Subcutaneous adipose tissue (tissue), 4 donors: ENCODE measurements around the gene ADAM19. TPM values are rescaled to one million over a fixed set of nuclear protein-coding genes. Genes with fewer than 3 reads are reported as not detected.

Experiments
- total RNA-seq, 4 donors: library from RNA; depleted of rRNA; stranded (reverse); fragments of >200 nt; gene quantifications; one replicate each; pipeline ENCODE4 v1.1.0, GENCODE V29; 2016
- TF ChIP-seq, protein P1 (sequence below): fragments of 450-650 bp; IDR thresholded peaks from one replicate; pipeline ENCODE4 v1.5.1; 2016; ENCODE audit warnings: low read depth, mild to moderate bottlenecking, control low read depth, antibody characterized with exemption, moderate library complexity

Gene ADAM19
- total RNA-seq, 4 donors from 2014 or later: 1.4 to 2.9 (median 2.2) TPM

DNA sequence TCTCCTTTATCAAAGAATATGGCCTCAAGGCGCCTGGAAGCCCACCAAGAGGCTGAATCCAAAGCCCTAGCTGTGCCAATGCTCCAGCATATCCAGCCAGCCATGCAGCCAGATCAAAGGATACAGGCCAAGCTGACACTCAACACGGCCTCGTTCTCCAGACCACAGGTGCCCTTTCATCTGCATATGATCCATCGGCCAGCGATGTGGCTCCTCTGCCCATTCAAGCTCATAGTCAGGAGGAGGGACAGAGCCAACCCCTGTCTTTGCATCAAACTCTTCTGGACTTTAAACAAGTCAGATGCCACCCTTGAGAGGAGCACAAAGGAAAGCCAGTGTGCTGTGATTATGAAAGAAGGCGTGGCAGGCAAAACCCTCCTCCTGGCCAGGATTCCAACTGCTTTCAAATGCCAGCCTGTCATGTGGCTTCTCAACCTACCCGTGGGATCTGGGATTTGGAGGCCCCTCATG, 42.5 kb downstream of the ADAM19 start:
- TF ChIP-seq, protein P1, sequence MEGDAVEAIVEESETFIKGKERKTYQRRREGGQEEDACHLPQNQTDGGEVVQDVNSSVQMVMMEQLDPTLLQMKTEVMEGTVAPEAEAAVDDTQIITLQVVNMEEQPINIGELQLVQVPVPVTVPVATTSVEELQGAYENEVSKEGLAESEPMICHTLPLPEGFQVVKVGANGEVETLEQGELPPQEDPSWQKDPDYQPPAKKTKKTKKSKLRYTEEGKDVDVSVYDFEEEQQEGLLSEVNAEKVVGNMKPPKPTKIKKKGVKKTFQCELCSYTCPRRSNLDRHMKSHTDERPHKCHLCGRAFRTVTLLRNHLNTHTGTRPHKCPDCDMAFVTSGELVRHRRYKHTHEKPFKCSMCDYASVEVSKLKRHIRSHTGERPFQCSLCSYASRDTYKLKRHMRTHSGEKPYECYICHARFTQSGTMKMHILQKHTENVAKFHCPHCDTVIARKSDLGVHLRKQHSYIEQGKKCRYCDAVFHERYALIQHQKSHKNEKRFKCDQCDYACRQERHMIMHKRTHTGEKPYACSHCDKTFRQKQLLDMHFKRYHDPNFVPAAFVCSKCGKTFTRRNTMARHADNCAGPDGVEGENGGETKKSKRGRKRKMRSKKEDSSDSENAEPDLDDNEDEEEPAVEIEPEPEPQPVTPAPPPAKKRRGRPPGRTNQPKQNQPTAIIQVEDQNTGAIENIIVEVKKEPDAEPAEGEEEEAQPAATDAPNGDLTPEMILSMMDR: no peak

DNA sequence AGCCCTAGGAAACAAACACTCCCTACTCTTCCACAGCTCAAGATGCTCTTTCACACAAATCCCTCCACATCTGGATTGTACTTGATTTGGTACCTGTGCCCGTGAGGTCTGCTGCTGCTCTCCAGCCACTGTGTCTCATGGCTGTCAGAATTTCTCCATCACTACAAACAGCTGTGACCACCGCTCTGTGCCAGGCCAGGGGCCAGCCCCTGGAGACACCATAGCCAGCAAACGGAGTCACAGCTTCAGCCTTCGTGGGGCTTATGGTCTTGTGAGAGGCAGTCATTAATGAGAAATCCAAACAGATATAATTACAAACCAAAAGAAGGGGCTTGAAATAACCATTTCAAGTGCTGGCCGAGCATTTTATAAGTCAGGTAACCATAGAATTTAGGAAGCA, 43.6 kb downstream of the ADAM19 start:
- TF ChIP-seq, protein P1: no peak

DNA sequence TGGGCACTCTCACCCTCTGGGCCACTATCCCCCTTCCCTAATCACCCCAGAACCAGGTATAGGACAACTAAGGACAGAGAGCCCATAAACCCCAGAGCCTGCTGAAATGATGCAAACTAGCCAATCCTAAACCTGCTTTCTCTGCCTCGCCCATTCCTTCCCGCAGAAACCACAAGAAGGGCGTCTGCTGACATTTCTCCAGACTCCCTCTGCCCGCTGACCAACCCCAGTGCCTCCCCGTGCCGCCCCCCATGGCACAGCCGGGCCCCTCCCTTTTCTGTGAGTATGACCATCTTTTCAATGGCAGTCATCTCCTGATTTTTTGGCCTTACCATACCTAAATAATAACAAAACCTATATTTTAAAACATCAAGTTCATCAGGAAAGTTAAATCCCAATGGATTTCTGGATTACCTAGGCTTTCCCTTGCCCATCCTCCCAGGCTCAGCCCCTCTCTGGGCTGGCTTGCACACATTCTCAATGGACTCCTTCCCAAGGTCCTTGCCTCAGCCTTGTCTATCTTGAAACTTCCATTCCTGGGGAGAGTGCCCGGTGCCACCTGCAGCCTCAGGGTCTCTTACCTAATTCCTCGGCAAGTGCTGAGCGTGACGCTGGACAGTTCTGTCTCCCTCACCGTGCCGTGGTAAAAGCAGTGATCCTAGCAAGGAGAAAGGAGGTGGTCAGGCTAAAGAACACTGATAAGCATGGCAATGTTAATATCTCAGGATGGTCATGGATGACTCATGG, 45.2 kb downstream of the ADAM19 start:
- TF ChIP-seq, protein P1: no peak

DNA sequence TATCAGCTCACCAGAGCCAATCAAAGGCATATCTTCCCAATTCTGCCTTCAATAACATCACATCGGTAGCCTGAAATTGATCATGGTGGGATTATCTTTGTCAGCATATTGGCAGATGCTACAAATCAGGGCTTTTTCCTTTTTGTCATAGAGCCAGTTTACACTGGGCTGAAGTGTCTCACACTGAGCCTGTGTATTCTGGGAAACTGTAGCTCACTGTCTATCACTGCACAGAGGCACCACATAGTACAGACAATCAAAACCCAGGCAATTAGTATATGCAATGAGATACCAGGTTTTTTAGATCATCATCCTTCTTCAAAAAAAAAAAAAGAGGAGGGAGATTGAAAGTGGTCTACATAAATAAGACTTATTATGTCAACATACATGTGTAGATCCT, 46.6 kb downstream of the ADAM19 start:
- TF ChIP-seq, protein P1: no peak

DNA sequence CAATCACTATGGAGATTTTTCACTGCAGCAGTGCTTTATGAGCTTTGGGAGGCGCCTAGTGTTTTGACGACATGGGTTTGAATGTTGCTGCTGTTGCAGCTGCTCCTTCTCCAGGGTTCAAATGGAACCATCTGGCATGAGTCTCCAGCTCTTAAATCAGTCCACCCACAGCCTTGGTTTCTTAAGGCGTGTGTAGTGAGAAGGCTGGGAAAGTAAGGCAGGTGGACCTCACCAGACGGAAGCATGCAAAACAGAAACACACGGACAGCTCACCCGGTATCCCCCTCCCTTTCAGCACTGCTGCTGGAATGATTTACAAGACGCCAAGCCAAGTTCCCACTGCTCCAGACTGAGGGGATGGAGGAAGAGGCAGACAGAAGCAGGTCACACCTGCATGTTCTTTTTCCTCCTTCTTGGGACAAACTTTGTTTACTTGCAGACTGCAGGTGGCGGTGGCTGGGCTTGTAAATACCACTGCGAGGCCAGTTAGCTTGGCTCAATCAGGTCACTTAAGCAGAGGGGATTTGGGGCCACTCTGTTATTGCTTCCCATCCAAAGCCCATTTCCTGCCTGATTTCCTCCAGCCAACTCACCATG, 47.4 kb downstream of the ADAM19 start:
- TF ChIP-seq, protein P1: no peak

DNA sequence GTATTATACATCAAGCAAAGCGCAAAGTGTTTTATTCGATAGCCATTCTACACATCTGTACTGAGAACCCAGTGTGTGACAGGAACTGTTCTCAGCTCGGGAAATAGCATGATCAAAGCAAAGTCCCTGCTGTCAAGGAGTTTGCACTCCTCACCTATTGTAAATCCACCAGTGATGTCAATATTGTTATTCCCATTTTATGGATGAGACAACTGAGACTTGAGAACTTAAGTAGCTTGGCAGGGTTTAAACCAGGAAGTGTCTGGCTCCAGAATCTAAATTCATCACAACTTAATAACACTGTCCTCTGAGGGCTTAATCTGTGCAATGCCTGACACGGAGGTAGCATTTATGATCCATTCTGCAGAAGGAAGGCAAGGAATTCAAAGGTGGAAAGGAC, 50.7 kb downstream of the ADAM19 start:
- TF ChIP-seq, protein P1: no peak

DNA sequence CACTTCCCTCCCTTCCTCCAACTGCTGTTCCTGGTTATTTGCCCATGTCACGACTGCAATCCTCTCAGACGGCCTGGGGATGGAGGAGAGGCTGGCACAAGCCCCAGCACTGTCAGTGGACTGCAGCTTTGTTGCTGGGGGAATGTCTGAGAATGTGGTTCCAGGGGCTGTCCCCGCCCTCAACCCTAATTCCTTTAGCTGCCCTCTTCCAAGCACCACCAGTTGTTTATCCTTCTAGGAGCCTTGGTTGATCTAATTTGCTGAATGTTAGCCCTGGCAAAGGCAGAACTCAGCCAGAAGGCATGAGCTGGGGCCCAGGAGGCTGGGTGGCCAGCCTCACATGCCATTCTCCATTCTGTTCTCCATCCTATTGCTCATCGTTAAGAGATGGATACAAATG, 51.6 kb downstream of the ADAM19 start:
- TF ChIP-seq, protein P1: no peak
